ENCODE measurements around the gene ZNF19.

- no peak for TF ChIP-seq YY1 (IDR thresholded peaks at IDR 0.05)
- no peak for TF ChIP-seq CTCF (IDR thresholded peaks at IDR 0.05; ENCODE audit: low read depth, low read length, missing input control)
- no peak for TF ChIP-seq REST (IDR thresholded peaks at IDR 0.05)
- TF ChIP-seq SP1 (IDR thresholded peaks at IDR 0.05) = peak; percentile 34
Observed at GRCh38 chr16:71501547-71501946, 12.4 kb upstream of the ZNF19 start.

All from liver (tissue), 3 donors.